MM.1S (cell line): ENCODE results near the gene GPR153.

Source experiments
- CTCF ChIP-seq: fragments of 300-600 bp; sonication (generic); IDR thresholded peaks from 2 replicates; pipeline ENCODE4 v1.5.1; 2016; ENCODE audit warnings: antibody characterized with exemption, low read length, mixed read lengths
- EZH2 ChIP-seq: fragments of 300-600 bp; sonication (generic); optimal IDR thresholded peaks from 2 replicates; pipeline ENCODE3; 2017; ENCODE audit warnings: low read depth, mild to moderate bottlenecking, antibody characterized with exemption, low read length, mixed read lengths

- TF ChIP-seq EZH2 (no peak), CTCF (no peak)
Measured at GRCh38 chr1:6252374-6252710, 8.6 kb downstream of the GPR153 start.
